GM18873 (cell line): ENCODE measurements around the gene ITPR3.

Experiments
- ATAC-seq: cut with Tn5 transposase; IDR thresholded peaks from one replicate; pipeline ENCODE4 v1.9.1; 2021; ENCODE audit warnings: mild to moderate bottlenecking, moderate library complexity, moderate number of reproducible peaks; ENCODE audit not compliant: unreplicated experiment, low FRiP score

ITPR3 gene

DNA sequence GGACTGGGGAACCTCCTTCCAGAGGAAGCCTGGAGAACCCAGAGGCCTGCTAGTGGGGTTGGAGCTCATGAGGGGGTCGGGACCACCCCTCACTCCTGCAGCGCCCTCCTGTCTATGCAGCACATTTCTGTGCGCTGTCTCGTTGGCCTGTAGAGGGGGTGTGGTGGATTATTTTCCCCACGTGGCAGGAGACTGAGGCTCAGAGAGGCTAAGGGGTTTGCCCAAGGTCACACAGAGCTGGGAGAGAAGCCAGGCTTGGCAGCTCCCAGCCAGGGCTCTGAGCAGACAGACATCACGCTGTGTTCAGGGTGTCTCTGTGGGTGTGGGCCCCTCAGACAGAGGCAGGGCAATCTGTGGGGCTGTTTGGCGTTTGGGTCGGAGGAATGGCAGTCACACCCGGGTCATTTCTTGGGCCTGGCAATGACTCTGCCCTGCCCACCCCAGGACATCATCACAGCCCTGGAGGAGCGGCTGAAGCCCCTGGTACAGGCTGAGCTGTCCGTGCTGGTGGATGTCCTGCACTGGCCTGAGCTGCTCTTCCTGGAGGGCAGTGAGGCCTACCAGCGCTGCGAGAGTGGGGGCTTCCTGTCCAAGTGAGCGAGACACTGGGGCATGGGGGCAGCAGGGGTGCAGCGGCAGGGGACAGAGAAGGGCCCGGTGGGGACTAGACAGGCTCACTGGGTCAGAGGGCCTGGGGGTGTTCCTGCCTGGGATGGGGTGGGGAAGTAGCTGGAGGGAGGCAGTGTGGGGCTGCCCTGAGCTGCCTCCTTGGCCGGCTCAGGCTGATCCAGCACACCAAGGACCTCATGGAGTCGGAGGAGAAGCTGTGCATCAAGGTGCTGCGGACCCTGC lies 62.7 kb downstream of the ITPR3 start:
- no peak for ATAC-seq

DNA sequence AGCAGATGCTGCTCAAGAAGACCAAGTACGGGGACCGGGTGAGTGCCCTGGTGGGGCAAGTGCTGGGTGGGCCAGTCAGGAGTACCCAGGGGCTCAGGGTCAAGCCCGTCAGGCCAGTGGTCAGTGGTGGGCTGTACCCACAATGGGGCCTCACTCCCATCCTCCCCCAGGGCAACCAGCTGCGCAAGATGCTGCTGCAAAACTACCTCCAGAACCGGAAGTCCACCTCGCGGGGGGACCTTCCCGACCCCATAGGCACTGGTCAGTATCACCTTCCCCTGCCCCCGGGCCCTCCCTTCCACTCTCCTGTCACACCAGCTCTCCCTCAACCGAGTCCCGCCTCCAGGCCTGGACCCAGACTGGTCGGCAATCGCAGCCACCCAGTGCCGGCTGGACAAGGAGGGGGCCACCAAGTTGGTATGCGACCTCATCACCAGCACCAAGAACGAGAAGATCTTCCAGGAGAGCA lies 63.3 kb downstream of the ITPR3 start:
- no peak for ATAC-seq

DNA sequence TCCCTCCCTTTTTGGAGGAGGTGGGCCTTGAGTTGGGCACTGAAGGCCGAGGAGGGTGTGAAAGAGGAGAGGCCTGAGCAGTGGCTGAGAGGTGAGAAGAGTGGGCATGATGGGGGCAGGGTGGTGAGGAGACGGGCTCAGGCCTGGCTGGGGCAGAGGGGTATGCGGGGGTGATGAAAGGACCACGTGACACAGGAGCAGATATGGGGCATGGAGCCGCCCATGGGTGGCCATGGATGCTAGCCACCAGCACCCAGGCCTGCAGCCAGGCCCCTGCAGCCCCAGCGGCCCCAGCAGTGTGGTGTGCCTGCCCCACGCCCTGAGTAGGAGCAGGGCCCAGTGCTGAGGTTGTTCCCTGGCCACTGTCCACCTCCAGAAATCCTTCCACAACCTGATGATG lies 63.9 kb downstream of the ITPR3 start:
- no peak for ATAC-seq

DNA sequence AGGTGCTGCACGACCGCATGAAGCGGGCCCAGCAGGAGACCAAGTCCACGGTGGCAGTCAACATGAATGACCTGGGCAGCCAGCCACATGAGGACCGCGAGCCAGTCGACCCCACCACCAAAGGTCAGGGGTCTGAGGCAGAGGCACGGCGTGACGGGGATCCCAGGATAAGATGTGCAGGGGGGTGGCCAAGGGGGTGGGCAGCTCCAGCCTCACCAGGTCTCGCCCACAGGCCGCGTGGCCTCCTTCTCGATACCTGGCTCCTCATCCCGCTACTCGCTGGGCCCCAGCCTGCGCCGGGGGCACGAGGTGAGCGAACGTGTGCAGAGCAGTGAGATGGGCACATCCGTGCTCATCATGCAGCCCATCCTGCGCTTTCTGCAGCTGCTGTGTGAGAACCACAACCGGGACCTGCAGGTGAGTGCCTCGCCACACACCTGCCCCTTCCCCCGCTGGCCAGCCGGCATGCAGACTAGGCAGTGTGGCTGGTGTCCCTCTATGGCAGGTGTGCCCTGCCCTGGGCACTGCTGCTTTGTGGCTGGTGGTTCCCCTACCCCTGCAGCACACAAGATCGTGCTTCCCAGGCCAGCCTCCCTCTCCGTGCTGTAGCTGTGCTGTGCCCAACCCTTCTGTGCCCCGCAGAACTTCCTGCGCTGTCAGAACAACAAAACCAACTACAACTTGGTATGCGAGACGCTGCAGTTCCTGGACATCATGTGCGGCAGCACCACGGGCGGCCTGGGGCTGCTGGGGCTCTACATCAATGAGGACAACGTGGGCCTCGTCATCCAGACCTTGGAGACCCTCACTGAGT lies 64.5 kb downstream of the ITPR3 start:
- no peak for ATAC-seq

DNA sequence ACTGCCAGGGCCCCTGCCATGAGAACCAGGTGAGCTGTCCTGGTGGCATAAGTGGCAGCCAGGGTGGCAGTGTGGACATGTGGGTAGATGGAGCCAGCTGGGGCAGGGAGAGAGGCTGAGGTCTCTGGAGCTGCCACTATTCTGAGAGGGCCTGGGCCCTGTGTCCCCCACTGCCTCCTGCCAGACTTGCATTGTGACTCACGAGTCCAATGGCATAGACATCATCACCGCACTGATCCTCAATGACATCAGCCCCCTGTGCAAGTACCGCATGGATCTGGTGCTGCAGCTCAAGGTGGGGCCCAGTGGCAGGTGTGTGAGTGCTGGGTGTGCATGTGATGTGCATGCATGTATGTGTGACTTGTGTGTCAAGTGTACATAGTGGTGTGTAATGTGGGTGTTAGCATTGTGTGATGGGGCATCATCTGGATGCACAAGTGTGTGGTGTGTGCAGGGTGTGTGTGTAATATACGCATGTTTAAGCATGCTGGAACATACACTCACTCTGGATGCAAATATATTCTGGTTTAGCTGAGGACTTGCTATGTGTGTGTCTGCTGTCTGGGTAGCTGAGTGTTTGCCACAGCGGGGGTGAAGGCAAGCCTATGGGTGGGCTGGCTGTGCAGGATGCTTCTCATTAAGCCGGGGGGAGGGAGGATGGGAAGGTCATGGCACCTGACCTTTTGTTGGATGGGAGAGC lies 65.3 kb downstream of the ITPR3 start:
- ATAC-seq, result no peak

DNA sequence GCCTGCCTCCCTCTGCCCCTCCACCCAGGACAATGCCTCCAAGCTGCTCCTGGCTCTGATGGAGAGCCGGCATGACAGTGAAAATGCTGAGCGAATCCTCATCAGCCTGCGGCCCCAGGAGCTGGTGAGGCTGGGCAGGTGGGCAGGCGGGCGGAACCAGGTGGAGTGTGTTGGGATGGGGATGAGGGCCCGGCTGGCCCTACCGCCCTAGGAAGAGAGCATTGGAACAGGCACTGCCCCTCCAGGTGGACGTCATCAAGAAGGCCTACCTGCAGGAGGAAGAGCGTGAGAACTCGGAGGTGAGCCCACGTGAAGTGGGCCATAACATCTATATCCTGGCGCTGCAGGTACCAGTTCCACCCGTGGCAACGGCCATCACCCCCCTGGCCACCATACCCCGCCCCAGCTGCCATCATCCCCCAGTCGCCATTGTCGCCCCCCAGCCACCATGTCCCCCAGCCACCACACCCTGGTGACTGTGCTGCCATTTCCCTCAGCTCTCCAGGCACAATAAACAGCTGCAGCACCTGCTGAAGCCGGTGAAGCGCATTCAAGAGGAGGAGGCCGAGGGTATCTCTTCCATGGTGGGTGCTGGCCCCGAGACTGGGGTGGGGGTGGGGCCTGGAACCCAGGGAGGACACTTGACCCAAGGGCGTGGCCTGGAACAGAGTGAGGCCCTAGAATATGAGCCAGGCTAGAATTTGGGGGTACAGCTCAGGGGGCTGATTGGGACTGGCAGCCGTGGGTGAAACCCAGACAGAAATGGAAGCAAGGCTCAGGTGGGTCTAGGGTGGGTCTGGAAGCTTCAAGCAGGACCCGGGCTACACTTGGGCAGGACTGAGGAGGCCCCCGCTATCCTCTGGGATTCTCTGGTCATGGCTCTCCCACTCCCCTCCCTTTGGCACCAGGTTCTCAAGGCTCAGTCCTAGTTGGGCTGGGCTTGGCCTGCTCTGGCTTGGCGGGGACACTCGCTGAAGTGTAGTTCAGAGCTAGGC lies 66.2 kb downstream of the ITPR3 start:
- no peak for ATAC-seq

DNA sequence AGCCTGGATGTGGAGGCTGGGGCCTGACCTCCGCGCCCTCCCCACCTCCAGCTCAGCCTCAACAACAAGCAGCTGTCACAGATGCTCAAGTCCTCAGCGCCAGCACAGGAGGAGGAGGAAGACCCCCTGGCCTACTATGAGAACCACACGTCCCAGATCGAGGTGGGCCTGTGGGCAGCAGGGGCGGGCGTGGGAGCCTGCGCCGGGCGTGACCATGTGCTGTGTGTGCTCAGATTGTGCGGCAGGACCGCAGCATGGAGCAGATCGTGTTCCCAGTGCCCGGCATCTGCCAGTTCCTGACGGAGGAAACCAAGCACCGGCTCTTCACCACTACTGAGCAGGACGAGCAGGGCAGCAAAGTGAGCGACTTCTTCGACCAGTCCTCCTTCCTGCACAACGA lies 66.9 kb downstream of the ITPR3 start:
- ATAC-seq, result no peak

DNA sequence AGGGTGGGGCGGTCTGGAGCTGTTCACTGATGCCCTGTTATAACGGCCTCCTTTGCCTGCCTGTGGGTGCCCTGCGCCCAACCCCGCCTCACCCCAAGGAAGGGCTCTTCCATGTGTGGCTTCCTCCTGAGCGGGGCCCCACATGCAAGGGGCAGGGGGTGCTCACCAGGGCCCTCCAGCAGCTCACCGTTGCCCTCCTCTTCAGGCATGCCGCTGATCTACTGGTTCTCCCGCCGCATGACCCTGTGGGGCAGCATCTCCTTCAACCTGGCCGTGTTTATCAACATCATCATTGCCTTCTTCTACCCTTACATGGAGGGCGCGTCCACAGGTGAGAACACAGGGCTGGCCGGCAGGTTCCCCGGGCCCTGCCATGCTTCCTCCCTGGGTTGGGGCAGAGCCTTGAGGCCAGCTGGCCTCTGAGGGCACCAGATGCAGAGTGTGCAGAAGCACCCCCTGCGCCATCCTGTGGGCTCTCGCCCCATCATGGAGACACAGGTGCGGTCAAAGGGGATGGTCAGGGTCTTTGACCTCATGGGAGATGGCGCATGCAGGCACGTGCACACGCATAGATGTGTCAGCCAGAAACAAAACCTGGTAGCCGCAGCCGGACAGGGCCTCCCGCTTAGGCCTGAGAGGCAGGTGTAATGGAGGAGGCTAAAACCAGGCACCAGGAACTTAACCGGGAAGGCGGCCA lies 67.5 kb downstream of the ITPR3 start:
- no peak for ATAC-seq

DNA sequence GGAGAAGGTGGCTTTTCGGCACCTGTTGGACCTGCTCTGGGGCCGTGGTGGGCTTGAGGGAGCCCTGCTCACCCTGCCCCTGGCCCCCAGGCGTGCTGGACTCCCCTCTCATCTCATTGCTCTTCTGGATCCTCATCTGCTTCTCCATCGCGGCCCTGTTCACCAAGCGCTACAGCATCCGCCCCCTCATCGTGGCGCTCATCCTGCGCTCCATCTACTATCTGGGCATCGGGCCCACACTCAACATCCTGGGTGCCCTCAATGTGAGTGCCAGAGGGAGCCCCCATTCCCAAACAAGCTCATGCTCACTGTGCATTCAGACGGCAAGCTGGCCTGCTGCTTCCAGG lies 68.0 kb downstream of the ITPR3 start:
- ATAC-seq, result no peak

DNA sequence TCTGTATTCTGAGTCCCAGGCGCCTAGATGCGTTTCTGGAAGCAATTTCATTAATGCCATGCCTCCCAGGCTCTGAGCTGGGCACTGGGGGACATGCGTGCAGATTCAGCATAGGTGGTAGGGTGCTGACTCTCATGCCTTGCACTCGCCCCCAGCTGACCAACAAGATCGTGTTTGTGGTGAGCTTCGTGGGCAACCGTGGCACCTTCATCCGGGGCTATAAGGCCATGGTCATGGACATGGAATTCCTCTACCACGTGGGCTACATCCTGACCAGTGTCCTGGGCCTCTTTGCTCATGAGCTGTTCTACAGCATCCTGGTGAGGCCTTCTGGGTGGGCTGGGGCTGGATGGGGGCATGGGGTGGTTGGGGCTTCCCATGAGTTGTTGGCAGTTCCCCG lies 68.8 kb downstream of the ITPR3 start:
- ATAC-seq, result no peak

DNA sequence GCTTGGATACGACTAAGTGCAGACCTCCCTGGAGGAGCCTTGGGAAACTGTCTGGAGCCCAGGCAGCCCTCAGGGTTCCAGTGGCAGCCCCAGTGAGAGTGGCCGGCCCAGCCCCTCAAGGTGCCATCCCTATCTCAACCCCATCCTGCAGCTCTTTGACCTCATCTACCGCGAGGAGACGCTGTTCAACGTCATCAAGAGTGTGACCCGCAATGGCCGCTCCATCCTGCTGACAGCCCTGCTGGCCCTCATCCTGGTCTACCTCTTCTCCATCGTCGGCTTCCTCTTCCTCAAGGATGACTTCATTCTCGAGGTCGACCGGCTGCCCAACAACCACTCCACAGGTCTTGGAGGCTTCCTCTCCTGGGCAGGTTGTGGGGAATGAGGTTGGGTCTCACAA lies 69.6 kb downstream of the ITPR3 start:
- ATAC-seq, result no peak

DNA sequence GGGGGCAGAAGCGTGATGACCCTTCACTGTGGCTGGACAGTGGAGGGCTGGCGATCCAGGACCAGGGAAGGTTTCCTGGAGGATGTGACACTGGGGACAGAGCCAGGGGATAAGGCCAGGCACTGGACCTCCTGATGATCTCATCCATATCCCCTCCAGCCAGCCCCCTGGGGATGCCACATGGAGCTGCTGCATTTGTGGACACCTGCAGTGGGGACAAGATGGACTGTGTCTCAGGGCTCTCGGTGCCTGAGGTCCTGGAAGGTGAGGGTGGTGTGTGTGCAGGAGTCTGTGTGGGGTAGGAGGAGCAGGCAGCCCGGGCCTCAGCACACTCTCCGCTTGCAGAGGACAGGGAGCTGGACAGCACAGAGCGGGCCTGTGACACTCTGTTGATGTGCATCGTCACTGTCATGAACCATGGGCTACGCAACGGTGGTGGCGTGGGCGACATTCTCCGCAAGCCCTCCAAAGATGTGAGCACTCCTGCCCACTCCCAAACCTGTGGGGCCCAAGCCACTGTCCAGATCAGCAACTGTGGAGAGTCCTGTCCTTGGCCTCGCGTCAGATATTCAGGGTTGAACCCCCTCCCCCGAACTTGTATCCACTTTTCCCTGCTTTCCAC lies 70.4 kb downstream of the ITPR3 start:
- ATAC-seq, result no peak

DNA sequence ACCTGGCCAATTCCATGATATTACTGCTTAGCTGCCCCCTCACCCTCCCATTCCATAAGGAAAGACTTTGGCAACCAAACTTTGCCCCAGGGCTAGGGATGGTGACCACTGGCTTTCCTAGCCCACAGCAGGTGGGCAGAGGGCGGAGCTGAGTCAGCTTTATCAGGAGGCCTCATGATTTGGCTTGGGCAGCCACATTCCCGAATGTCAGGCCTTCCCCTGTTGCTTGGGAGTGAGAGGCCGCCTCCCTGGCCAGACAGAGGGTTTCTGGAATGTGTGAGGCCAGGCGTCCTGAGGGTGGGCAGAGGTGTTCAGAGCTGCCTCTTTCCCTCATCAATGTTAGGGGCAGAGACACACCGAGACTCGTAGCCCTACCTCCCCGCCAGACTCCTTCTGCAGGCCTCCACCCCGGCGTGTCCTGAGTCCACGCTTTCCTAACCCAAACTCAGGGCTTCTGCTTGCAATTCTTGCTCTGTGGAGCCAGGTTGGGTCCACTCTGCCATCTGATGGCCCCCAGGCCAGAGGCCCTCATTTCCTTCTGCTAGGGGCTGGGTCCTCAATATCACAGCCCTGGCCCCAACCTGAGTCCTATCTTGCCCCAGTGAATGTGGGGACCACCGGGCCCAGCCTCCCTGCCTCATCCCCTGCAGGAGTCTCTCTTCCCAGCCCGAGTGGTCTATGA lies 71.1 kb downstream of the ITPR3 start:
- ATAC-seq, result no peak

DNA sequence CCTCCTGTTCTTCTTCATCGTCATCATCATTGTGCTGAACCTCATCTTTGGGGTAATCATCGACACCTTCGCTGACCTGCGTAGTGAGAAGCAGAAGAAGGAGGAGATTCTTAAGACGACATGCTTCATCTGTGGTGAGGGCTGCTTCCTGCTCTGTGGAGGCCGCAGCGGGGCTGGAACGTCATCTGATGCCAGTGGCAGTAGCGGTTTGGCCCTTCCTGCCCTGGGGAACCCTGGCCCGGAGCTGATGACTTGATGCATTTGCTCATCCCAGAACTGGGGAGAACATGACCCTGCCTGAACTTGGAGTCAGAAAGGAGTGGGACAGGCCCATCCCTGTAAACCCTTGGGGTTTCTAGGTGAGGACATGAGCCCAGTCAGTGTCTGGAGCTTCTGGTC lies 71.6 kb downstream of the ITPR3 start:
- ATAC-seq, result no peak

DNA sequence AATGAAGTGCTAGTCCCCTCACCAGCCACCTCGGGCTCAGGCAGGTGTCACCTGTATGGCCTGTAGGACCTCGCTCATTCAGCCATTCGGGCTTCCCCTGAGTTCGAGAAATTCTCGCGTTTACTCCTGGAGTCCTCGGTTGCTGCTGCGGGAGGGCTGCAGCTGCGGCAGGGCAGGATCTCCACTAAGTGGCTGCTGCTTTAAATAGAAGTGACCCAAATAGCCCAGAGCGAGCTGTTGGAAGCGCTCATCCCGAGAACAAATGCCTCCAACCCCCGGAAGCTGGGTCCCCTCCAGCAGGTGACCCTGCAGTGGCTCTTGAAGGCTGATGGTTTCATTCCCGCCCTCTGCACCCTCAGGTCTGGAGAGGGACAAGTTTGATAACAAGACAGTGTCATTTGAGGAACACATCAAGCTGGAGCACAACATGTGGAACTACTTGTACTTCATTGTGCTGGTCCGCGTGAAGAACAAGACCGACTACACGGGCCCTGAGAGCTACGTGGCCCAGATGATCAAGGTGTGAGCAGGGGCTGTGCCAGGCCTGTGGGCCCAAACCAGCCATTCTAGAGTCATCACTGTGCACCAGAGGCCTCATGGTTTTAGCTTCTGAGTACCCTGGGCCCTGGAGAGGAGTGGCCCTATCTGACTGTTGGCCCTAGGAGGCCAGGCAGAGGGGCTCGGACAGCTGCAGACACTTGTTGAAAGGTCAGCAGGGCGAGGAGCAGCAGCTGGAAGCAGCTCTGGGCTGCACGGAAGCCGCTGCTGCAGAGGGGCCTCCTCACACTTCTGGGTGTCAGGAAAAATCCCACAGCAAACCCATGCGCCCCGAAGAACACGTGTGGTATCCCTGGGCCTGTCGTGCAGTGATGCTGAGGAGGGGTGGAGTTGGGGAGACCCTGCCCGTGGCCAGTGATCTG lies 72.3 kb downstream of the ITPR3 start:
- no peak for ATAC-seq

DNA sequence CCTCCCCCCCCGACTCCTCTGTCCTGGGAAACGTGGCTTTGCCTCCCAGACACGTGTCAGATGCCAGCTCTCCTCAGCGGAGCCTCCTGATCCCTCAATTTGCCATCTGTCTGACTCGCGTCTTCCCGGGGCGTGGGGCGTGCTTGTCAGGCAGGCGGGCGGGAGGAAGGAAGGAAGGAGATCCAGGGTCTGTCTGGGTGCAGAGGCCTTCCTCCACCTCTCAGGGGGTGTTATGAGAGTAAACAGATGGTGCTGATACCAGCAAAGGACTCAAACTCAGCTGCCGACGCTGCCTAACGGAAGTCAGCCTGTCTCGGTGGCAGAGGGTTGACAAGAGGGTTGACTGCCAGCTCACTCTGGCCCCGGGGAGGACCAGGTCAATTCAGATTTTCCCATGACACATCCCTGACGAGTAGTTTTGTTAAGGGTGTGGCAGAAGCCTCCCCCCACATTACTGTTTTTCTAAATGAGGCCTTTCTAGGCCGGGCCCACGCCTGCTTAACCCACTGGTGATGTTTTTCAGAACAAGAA lies 73.3 kb downstream of the ITPR3 start:
- ATAC-seq, result no peak

DNA sequence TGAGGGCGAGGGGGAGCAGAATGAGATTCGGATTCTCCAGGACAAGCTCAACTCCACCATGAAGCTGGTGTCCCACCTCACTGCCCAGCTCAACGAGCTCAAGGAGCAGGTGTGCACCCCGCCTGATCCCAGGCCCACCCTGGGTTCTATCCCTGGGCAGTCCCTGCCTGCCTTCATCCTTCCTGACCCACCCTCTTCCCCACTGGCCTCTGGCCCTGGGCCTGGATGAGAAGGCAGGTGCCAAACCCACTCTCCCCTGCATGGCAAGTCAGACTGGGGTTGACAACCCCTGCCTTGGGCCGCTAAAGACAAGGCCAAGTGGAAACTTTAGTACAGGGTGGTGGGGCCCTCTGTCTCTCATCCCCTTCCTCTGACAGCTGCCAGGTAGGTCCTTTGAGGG lies 73.9 kb downstream of the ITPR3 start:
- no peak for ATAC-seq
